ENCODE results near the gene SCG5.
"Not testable (repeated sequence)": the region's sequence is repeated elsewhere in the genome, so short reads cannot be mapped to it uniquely, and the experiment has no call there.

Gene SCG5, protein sequence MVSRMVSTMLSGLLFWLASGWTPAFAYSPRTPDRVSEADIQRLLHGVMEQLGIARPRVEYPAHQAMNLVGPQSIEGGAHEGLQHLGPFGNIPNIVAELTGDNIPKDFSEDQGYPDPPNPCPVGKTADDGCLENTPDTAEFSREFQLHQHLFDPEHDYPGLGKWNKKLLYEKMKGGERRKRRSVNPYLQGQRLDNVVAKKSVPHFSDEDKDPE

DNA sequence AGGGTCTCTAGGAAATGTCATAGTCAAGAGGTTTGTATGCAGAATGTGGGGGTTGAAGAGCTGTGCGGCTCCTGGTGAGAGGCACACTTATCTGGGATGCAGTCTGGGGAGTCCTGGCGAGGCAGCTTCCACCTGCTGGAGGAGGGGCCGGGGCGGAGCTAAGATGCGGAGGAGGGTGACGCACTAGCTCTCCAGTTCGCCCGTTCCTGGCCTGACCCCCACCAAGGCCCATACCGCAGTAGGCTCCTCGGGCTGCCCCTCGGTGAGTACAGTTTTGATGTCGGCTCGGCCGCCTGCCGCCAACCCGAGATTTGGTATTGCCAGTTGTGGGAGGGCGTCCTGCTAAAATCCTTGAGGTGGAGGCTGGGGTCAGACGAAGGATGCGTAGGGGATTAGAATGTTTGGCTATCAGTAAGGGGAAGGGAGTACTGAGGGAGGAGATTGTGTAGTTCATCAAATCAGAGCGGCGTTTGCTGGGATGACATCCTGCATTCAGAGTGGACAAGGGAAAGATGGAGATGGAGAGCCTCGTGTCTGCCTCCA lies at the start of gene SCG5:
Gene SCG5, plus strand, starts transcription at position 194 of the 543 bp plus-strand sequence. CDS start 1,883 bp downstream, outside the sequence.
- DNase-seq (ENCODE audit: low read depth in 2 of 2, low spot score in 1 of 2) = no peak

DNA sequence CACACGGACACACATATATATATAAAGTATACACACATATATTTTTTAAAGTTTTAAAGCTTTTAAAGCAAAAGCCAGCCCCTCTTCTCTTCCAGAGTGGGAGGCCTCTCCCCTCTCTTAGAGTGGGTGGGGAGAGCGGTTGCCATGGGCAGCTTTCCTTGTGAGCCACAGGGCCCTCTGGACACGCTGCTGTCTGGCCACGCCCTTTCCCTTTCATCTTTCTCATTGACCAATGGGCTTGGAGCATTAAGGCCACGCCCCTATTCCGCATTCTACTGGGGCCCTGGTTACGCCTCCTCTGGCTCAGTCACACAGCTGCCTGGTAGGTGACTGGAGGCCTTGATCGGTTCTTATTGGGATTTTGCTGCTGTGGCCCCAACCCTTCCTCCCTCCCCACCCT lies 48.4 kb upstream of the SCG5 start, which contains the start of gene GOLGA8N:
Gene GOLGA8N, plus strand, starts transcription at position 306 of the 400 bp plus-strand sequence.
- not testable (repeated sequence) for DNase-seq (ENCODE audit: low read depth in 2 of 2, low spot score in 1 of 2)

DNA sequence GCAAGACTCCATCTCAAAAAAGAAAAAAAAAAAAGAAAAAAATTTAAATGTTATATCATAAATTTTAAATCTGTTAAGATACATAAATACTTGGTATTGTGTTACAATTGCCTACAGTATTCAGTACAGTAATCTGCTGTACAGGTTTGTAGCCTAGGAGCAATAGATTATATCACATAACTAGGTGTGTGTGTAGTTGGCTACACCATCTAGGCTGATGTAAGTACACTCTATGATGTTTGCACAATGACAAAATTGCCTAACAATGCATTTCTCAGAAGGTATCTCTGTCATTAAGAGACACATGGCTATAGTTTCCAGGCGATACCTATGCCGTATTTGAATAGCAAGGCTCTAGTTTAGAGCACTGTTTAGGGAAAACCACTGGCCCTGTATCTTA lies 32.0 kb upstream of the SCG5 start:
- not testable (repeated sequence) for DNase-seq (ENCODE audit: low read depth in 2 of 2, low spot score in 1 of 2)

DNA sequence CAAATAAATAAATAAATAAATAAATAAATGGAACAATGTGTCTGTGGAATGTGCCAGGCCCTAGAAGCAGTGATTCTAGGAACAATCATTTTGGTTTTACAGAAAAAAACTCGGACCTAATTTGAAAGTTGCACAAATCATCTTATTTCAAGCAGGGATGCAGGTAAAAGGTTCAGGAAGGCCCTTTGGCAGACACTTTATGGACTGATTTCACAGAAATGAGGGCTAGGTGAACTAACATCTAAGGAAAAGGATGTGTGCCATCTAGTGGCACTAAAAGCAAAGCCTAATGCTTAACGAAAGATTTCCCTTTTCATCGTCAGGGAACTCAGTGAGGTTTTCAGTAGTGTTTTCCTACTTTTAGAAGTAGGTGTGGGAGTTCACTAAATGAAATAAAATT lies 30.8 kb upstream of the SCG5 start:
- DNase-seq (ENCODE audit: low read depth in 2 of 2, low spot score in 1 of 2) = not testable (repeated sequence)

DNA sequence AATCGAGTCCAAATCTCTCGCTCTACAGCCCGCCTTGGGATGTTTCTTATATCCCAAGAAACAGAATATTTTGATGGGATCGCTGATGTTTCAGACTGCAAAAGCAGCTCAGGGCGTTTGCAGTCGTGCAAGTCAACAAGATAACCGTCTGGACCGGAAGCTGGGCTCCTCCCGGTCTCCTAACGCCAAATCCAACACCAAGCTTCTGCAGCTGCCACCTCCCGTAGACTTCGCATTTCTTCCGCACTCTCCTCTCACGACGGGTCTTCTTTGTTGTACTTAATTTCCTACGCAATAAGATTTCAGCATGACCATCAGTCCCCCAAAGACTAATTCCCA lies 26.8 kb upstream of the SCG5 start:
- DNase-seq (ENCODE audit: low read depth in 2 of 2, low spot score in 1 of 2) = not testable (repeated sequence)

DNA sequence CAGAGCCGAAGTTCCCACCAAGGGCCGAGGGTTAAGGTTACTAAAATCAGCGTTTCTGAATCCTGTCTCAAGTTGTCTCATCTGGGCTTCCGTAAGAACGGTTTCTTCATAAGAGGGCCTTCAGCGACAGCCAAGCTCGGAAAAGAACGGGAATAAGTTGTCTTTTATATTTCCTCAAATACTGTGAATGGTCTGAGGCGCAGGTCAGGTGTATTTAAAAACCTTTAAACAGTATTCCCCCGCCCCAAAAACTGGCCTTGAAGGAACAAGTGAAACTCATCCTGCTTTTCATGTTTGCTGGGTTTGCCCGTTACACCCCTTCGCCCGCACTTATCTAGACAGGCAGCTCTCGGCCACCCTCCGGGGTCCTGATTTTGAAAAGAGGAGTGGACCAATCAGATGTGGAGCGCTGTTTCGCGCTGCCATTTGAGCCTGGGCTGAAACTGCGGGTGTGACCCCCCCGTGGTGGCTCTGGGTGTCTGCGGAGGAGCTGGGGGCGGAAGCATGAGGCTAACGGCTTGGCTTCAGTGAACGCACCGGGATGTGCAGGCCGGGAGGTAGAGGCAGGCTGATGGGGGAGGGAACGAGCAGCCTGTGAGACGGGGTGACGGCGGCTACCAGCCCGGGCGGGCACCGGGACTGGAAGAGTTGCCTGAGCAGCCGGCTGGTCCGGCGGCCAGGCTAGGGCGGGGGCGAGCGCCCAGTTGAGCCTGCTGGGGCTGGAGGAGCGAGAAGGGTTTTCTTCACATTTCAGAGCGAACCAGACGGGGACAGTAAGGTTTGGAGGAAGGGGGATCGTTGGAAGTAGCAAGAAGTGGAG lies 26.2 kb upstream of the SCG5 start, which contains the start of gene ARHGAP11A:
Gene ARHGAP11A, plus strand, starts transcription at position 454 of the 820 bp plus-strand sequence. CDS start 708 bp downstream, outside the sequence.
- DNase-seq (ENCODE audit: low read depth in 2 of 2, low spot score in 1 of 2) = peak; percentile 36 to 63

DNA sequence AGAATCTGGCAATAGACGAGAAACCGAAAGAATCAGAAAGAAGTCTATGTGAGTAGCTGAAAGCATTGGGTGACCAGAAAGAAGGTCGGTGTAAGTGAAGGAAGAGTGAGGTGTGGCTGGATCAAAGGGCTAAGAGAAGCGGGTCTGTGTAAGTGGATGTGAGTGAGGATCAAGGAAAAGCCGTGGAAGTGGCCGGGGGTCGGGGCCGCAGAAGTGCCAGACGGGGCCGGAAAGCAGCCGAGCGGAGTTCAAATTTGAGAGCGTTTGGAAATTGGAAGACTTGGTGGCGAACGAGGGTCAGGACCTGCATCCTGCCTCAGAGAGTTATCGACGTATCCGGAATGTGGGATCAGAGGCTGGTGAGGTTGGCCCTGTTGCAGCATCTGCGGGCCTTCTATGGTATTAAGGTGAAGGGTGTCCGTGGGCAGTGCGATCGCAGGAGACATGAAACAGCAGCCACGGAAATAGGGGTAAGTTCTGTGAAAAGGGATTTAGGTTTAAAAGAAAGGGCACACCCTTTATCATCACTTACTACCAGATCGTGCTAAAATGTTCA lies 25.6 kb upstream of the SCG5 start:
- DNase-seq (ENCODE audit: low read depth in 2 of 2, low spot score in 1 of 2) = not testable (repeated sequence)

DNA sequence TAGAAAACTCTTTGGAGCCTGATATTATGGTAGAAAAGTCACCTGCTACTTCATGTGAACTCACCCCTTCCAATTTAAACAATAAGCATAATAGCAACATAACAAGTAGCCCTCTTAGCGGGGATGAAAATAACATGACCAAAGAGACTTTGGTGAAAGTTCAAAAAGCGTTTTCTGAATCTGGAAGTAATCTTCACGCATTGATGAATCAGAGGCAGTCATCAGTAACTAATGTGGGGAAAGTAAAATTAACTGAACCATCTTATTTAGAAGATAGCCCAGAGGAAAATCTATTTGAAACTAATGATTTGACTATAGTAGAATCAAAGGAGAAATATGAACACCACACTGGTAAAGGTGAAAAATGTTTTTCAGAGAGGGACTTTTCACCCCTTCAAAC lies 5.1 kb upstream of the SCG5 start:
- no peak for DNase-seq (ENCODE audit: low read depth in 2 of 2, low spot score in 1 of 2)

DNA sequence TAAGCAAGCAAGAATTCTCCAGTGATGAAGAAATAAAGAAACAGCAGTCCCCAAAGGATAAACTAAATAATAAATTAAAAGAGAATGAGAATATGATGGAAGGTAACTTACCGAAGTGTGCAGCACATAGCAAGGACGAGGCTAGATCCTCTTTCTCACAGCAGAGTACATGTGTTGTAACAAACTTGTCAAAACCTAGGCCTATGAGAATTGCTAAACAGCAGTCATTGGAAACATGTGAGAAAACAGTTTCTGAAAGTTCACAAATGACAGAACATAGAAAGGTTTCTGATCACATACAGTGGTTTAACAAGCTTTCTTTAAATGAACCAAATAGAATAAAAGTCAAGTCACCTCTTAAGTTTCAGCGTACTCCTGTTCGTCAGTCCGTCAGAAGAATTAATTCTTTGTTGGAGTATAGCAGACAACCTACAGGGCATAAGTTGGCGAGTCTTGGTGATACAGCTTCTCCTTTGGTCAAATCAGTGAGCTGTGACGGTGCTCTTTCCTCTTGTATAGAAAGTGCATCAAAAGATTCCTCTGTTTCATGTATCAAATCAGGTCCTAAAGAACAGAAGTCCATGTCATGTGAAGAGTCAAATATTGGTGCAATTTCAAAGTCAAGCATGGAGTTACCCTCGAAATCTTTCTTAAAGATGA lies 4.5 kb upstream of the SCG5 start:
- DNase-seq (ENCODE audit: low read depth in 2 of 2, low spot score in 1 of 2) = no peak

DNA sequence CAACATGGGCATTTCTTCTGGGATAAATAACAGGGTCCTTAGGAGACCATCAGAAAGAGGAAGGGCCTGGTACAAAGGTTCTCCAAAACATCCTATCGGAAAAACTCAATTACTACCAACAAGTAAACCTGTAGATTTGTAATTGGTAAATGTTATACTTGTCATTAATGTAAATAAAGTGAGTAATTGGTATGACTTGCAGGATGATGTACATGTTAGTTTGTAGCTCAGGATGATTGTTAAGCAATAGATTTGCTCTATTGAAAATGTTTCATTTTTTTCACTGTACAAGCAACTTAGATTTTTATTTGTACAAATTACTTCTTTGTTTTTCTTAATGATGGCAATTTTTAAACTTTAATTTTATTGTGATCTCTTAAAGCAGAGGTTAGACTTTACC lies 3.8 kb upstream of the SCG5 start:
- no peak for DNase-seq (ENCODE audit: low read depth in 2 of 2, low spot score in 1 of 2)

DNA sequence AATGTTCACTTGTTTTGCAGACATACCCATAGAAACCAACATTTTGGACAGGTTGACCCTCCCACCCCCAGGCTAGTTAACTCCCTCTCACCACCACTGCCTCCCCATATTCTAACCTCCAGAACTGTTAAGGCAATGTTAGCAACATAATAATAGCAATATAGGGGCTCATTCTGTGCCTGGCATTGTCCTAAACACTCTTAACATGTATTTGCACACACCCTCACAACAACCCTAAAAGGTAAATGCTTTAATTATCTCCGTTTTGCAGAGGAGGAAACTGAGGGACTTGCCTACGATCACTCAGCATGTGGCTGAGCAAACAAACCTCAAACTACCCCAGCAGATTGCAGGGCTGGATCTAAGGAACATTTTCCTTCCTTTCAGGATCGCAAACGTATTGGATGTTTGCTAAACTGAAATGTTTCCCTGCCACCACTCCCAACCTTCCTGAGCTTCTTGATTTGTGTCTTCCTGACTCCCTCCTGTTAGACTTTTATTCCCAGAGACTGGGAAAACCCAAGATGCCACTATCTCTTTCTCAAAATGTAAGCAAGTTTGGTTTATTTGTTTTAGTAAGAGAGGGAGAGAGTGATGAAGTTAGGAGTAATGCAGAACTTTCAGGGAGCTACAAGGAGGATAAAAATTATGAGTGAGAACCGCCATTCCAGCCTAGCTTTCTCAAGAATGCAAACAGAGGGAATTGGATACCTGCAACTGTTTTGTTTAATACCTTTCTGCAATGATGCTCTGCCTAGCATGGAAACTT lies 1.3 kb downstream of the SCG5 start:
- DNase-seq (ENCODE audit: low read depth in 2 of 2, low spot score in 1 of 2) = no peak

DNA sequence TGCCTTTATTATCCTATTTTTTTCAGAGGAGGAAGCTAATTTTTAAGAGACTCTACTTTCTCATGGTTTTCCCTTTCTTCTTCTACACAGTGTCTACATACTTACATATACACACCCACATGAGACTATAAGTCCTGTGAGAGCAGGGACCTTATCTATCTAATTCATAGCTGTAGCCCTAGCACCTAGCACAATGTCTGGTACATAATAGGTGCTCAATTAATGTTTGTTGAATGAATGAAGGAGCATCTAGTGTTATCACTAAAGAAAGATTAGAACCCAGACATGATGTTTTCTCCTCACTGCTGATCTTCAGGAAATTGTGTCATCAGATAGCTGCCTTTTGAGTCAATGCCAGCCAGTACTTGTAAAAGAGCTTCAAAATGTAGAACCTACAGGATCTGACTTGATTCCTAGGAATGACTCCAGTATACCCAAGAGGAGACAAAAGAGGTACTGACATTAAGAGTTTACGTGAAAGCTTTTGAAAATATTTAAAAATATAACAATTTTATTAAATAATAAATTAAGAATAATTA lies 2.5 kb downstream of the SCG5 start:
- DNase-seq (ENCODE audit: low read depth in 2 of 2, low spot score in 1 of 2) = no peak

DNA sequence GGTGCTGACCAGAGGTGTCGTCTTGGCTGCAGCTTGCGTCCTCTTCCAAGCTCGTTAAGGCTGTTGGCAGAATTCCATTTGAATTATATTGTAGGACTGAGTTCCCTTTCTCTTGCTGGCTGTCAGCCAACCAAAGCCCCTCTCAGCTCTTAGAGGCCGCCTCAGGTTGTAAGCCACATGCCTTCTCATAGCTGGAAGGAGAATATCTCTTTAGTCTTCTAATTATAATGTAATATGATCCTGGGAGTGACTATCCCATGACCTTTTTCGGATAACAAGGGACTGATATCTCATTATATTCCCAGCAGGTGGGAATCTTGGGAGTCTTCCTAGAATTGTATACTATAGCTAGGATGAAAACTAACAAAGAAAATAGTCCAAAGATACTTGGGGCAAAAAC lies 4.8 kb downstream of the SCG5 start:
- DNase-seq (ENCODE audit: low read depth in 2 of 2, low spot score in 1 of 2) = no peak

DNA sequence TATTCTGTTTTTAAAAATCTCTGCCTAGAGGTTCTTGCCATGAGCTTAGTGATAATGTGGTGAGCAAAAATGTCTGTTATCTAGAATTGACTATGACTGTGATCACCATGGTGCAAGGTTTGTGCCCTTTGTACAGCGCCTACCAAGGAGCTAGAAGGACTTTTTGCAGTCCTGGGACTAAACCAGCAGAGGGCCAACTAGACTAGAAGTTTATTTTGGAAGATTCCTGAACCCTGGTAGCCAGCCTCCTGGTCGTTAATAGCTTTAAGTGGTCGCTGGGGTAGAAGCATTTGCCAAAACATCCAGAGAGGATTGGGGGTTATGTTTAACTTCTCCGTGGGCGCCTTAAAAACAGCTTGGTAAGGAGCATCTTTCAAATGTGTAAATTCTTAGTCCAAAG lies 7.8 kb downstream of the SCG5 start:
- no peak for DNase-seq (ENCODE audit: low read depth in 2 of 2, low spot score in 1 of 2)

DNA sequence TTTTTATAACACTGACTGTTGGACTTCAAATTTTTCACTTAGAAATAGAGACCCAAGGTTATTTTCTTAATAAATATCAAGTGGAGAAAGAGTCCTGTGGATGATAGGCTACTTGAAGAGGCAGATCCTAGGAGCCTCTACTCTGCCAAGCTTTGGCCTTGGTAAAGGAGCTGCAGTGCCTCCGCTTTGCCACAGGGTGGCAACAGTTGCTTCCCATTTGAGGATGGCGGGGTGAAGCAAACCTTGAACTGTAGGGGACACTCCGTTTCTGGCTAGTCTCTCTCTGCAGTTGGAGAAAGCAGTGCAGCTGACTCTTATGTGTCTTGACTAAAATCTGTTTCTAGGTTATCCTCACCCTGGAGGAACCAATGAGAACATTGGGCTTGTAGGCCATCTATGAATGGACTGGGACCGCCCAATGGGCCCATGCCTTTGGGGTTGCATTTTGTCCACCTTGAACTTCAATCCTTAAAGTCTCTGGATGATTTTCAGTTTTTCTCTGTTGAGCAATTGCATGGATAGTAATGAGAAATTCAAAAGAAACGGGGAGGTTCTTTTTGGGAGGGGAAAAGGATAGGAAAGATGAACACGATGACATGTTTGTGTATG lies 9.8 kb downstream of the SCG5 start:
- DNase-seq (ENCODE audit: low read depth in 2 of 2, low spot score in 1 of 2) = peak in 1 of 2 donors; percentile 9

DNA sequence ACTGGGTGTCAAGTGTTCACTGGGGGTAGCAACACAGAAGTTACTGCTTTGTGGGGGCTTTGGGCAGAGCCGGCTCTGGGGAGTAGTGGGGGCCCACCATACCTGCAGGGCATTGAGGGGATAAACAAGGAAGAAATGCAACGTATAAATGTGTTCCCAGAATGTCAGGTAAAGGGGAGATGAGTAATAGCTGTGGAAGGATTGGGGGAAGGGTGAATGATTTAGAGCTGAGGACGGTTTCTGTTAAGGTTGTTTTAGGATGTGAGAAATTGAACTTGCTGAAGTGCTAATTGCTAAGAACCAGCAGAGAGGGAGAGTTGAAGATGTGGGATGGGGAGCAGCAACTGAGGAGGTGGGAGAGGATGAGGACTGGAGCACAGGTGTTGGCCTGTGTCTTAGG lies 10.7 kb downstream of the SCG5 start:
- DNase-seq (ENCODE audit: low read depth in 2 of 2, low spot score in 1 of 2) = no peak

DNA sequence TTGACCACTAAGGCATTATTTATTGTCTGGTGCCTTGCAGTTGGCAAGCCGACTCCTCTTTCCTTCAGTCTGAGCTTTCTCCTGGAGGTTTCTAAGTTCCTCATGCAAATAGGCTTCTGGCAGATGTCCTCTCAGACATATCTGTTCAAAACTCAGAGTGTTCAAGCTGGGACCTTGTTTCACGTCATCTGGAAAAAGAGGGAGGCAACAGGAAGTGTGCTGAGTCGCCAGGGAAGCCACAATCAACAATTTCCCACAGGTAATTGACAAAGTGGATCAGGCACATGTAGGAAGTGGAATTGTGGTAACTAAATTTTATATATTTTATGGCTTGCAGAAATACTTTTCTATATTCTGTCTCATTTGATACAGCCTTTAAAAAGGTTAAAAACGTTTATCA lies 14.6 kb downstream of the SCG5 start:
- no peak for DNase-seq (ENCODE audit: low read depth in 2 of 2, low spot score in 1 of 2)

DNA sequence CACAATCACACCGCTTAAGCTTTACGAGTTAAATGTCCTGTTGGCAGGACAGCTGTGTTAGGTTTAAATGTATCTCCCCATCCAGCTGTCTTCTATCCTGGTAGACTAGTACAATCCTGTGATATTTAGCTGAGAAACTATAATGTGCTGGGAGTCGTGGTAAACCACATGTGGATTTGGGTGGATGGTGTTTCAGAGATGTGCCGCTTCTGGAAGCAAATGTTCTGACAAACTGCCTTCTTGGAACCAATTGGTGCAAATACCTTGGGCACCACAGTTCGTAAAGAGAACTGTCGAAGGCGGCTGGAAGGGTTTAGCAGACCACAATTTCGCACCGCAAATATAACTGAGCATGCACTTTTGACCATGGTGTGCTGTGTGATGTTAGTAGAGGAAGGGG lies 15.0 kb downstream of the SCG5 start:
- DNase-seq (ENCODE audit: low read depth in 2 of 2, low spot score in 1 of 2) = no peak

DNA sequence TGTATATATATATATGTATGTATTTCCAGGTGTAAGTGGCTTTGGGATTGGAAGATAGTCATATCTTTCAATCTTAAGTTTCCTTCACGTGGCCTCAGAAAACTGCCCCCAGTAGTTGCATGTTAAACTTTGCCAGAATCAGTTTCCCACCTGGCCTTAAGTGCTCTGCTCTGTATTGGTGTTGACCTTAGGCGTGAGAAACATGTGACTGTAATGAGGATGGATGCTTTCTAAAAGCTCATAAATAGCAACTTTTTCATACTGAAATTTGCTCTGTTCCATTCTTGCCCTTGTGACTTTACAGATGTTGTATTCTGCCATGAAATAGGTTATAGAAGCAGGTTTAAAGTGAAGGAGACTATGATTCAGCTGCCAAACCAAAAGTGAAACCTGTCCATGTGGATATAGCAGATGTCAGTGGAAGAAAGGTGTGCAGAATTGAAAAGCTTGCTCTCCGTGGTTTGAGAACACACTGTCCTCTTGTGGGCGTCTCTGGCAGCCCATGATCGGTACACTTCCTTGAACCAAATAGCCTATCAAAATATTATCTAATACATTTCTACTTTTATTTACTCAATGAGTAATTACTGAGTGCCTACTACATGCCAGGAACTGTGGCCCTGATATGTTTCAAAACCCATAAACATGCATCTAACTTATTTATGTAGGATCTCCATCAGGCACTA lies 15.8 kb downstream of the SCG5 start:
- no peak for DNase-seq (ENCODE audit: low read depth in 2 of 2, low spot score in 1 of 2)
